HG03457 (cell line): ENCODE results near the gene ADAMTSL2.

ENCODE experiments used
- ATAC-seq: cut with Tn5 transposase; IDR thresholded peaks from one replicate; pipeline ENCODE4 v1.9.1; 2021; ENCODE audit warnings: moderate number of reproducible peaks; ENCODE audit not compliant: unreplicated experiment

ADAMTSL2 gene

DNA sequence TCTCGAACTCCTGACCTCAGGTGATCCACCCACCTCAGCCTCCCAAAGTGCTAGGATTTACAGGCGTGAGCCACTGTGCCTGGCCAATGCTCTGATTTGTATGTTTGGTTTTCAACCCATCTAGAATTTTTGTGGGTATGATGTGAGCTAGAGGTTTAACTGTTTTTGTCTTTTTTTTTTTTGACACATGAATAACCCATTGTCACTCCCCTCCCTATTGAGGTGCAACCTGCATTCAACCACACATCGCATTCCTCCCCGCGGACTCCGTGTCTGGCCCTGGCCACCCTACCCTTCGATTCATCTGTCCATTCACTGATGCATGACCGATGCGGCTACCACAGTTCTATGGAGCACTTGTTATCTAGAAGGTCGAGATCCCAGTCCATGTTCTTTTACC is 84.2 kb downstream of the ADAMTSL2 start:
- ATAC-seq, result no peak

DNA sequence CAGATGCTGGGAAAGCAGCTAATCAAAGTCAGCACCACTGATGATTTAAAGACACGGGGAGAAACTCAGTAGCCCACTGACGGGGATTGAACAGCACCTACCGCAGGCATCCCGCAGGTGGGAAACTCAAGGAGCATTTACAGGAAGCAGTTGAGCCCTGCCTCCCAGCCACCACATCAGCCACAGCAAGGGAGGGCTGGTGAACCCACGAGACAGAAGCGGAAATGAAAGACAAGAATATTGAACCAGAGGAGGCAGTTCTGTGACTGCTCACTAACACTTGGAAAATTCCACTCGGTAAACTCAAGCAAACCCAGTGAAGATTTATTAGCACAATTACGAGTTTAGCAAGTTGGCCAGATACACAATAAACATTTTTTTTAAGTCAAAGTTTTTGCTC is 85.3 kb downstream of the ADAMTSL2 start:
- ATAC-seq, result no peak

DNA sequence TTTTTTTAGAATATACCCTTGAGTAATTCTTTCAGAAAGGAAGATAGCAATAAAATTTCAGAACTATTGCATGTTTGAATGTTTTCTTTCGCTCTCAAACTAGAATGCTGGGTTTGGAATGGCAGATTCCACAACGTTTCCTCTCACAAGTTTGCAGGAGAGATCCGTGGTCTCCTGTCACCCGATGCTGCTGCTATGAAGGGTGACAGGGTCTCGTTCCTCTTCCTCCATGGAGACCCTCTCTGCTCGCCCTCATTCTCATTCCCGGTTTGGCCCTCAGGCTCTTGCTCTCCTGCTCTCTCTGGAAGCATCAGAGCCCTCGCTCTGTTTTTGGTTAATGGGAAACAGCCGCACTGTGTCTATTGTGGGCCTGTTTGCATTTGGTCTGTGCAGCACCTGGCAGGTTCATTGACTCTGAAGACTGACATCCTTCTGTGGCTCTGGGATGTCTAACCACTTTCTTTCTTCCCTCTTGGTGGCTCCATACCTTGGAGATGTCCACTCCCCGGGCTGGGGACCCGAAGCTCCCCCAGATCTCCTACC is 87.3 kb downstream of the ADAMTSL2 start:
- ATAC-seq, result no peak

DNA sequence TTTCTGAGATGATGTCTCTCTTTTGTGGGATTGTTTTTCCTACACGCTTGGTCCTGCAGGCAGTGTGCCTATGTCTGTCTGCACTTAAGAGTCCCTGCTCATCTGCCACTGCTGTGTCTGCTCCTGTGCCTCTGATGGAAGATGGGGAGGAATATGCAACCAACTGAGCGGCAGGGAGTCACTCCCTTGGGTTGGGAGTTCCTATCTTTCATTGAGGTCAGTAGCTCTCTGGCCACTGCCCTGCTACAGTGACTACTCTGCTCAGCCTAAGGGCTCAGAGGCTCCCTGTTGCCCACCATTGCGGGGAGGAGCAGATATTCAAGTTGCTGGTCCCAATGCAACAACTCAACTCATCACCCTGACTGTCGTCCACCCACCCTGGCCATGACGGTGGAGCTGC is 88.1 kb downstream of the ADAMTSL2 start:
- ATAC-seq, result no peak
